CD4-positive, alpha-beta T cell (primary cell): ENCODE data around the gene APBA2. TPM values are rescaled to one million over a fixed set of nuclear protein-coding genes. Genes with fewer than 3 reads are reported as not detected.

Experiments
- ATAC-seq: fragments of 200-7000 bp; cut with Tn5 transposase; one replicate; pipeline ENCODE4 v1.10.0; 2022; ENCODE audit warnings: mild to moderate bottlenecking; ENCODE audit not compliant: poor library complexity
- CTCF ChIA-PET: fragments of 350-600 bp; sonication (Branson Sonifier 250); formaldehyde crosslinking; loops from one replicate; lab custom pipeline; 2021; ENCODE audit warnings: antibody characterized with exemption, inconsistent platforms; lab: Charles Lee
- POLR2A ChIA-PET: fragments of 350-600 bp; sonication (Branson Sonifier 250); formaldehyde crosslinking; loops from one replicate; lab custom pipeline; 2021; ENCODE audit warnings: antibody characterized with exemption, inconsistent platforms; lab: Charles Lee
- DNase-seq, 14 experiments: peaks; one replicate each; pipeline ENCODE4 v3.0.0-alpha.2; 2013 to 2020; ENCODE audit warnings: mixed read lengths in 2 of 14
- H3K27ac ChIP-seq, 2 donors: one replicate each; pipeline versions ENCODE4 v1.5.1 to v1.7.0; 2013; ENCODE audit warnings: low read length in 2 of 2, low read depth in 1 of 2, mild to moderate bottlenecking in 1 of 2
- H3K27me3 ChIP-seq, 2 experiments: 1 replicate in 1 of 2; 2 replicates in 1 of 2; pipeline versions ENCODE4 v1.6.1 to v1.7.0; 2013; ENCODE audit warnings: low read length in 2 of 2, control low read depth in 1 of 2, mild to moderate bottlenecking in 1 of 2, moderate library complexity in 1 of 2; ENCODE audit not compliant: insufficient read depth in 2 of 2, control insufficient read depth in 1 of 2
- H3K36me3 ChIP-seq: one replicate; pipeline ENCODE4 v1.6.1; 2013; ENCODE audit warnings: low read length, control low read depth; ENCODE audit not compliant: insufficient read depth
- H3K4me1 ChIP-seq: one replicate; pipeline ENCODE4 v1.6.1; 2013; ENCODE audit warnings: low read length, control low read depth; ENCODE audit not compliant: insufficient read depth
- H3K4me3 ChIP-seq: one replicate; pipeline ENCODE4 v1.5.1; 2013; ENCODE audit warnings: mild to moderate bottlenecking, low read length, moderate library complexity
- H3K9me3 ChIP-seq, 2 experiments: 1 replicate in 1 of 2; 2 replicates in 1 of 2; pipeline versions ENCODE4 v1.6.1 to v1.7.0; 2013; ENCODE audit warnings: low read length in 2 of 2, mild to moderate bottlenecking in 2 of 2, control low read depth in 1 of 2, moderate library complexity in 1 of 2; ENCODE audit not compliant: control insufficient read depth in 1 of 2, insufficient read depth in 1 of 2
- H3K27ac Mint-ChIP-seq: one replicate; pipeline ENCODE4 v1.8.0; 2020; ENCODE audit warnings: mixed read lengths
- H3K27me3 Mint-ChIP-seq: one replicate; pipeline ENCODE4 v1.8.0; 2021; ENCODE audit warnings: mixed read lengths
- H3K36me3 Mint-ChIP-seq: one replicate; pipeline ENCODE4 v1.8.0; 2021; ENCODE audit warnings: low read depth, mixed read lengths
- H3K4me1 Mint-ChIP-seq: one replicate; pipeline ENCODE4 v1.8.0; 2021; ENCODE audit warnings: low read depth, mixed read lengths
- H3K4me3 Mint-ChIP-seq: one replicate; pipeline ENCODE4 v1.8.0; 2020; ENCODE audit warnings: mild to moderate bottlenecking, mixed read lengths
- H3K9me3 Mint-ChIP-seq: one replicate; pipeline ENCODE4 v1.8.0; 2020; ENCODE audit warnings: mixed read lengths
- intact Hi-C, 2 experiments: fragments of 100-400 bp; cut with DNase I in 1 of 2; cut with micrococcal nuclease in 1 of 2; formaldehyde crosslinking; loops; one replicate each; pipeline versions ENCODE4 v1.15.1 to v1.9.0; 2023 to 2025; cut with DNase I, micrococcal nuclease
- total RNA-seq, 174 experiments: library from RNA in 2 of 174; stranded (reverse) in 2 of 174; gene quantifications; one replicate each; pipeline ENCODE4 v1.2.3 and lab custom pipeline; 2021 to 2026
- TF ChIP-seq, protein P1 (sequence below): fragments of 200-600 bp; IDR thresholded peaks from one replicate; pipeline ENCODE4 v1.8.0; 2022; ENCODE audit warnings: antibody characterized with exemption, mild to moderate bottlenecking

The APBA2 gene
- total RNA-seq, 2 experiments from 2014 or later = 123 to 126 TPM

- POLR2A ChIA-PET = no interaction called here
- intact Hi-C loops = no loop called here
- Histone ChIP-seq H3K36me3 (peaks cover 14% of the 10 kb centered on the region), H3K27ac (no peak overlapping the region), H3K9me3 (peaks cover 0 to 15% of the 10 kb centered on the region in 2 experiments), H3K4me3 (no peak overlapping the region), H3K4me1 (peaks cover 51% of the 10 kb centered on the region), H3K27me3 (no peaks in the 10 kb centered on the region)
- TF ChIP-seq, protein P1, sequence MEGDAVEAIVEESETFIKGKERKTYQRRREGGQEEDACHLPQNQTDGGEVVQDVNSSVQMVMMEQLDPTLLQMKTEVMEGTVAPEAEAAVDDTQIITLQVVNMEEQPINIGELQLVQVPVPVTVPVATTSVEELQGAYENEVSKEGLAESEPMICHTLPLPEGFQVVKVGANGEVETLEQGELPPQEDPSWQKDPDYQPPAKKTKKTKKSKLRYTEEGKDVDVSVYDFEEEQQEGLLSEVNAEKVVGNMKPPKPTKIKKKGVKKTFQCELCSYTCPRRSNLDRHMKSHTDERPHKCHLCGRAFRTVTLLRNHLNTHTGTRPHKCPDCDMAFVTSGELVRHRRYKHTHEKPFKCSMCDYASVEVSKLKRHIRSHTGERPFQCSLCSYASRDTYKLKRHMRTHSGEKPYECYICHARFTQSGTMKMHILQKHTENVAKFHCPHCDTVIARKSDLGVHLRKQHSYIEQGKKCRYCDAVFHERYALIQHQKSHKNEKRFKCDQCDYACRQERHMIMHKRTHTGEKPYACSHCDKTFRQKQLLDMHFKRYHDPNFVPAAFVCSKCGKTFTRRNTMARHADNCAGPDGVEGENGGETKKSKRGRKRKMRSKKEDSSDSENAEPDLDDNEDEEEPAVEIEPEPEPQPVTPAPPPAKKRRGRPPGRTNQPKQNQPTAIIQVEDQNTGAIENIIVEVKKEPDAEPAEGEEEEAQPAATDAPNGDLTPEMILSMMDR = no peak
- H3K9me3 Mint-ChIP-seq = no peaks in the 10 kb centered on the region
- CTCF ChIA-PET = no interaction called here
- H3K27ac Mint-ChIP-seq = peak overlapping the region; percentile 47
- no peak for ATAC-seq
- DNase-seq = no peak
- H3K4me1 Mint-ChIP-seq = peaks cover 67% of the 10 kb centered on the region
- no peaks in the 10 kb centered on the region for H3K27me3 Mint-ChIP-seq
- H3K4me3 Mint-ChIP-seq = no peak overlapping the region
- H3K36me3 Mint-ChIP-seq = peaks cover 53% of the 10 kb centered on the region
Observed at GRCh38 chr15:28932361-28932760, 46.6 kb downstream of the APBA2 start.

- ChIA-PET POLR2A (interaction anchor here (1.0 to 1.2 kb wide), 2 partner anchors 12 to 48 kb away, joined by 3 to 4 read pairs; partner anchors contain the start of gene APBA2), CTCF (no interaction called here)
- peak overlapping the region in 1 of 2 donors; percentile 3 for H3K27ac ChIP-seq
- peaks cover 7% of the 10 kb centered on the region for H3K36me3 ChIP-seq
- no peaks in the 10 kb centered on the region for H3K27me3 ChIP-seq
- TF ChIP-seq, protein P1 = no peak
- no peak for ATAC-seq
- no peak overlapping the region for H3K4me3 ChIP-seq
- Mint-ChIP-seq H3K27me3 (no peaks in the 10 kb centered on the region), H3K9me3 (no peaks in the 10 kb centered on the region), H3K4me3 (peak overlapping the region; percentile 15), H3K4me1 (peaks cover 72% of the 10 kb centered on the region), H3K36me3 (peaks cover 38% of the 10 kb centered on the region), H3K27ac (peak overlapping the region; percentile 93)
- intact Hi-C loops = loop anchor here in 1 of 2 experiments (2.0 kb wide), 1 partner anchor 41 kb away; no protein-coding TSS in a partner anchor
- DNase-seq = no peak
- peaks cover 0 to 15% of the 10 kb centered on the region in 2 experiments for H3K9me3 ChIP-seq
- peaks cover 65% of the 10 kb centered on the region for H3K4me1 ChIP-seq
Observed at GRCh38 chr15:28933710-28934445, 48.1 kb downstream of the APBA2 start.

- Histone ChIP-seq H3K36me3 (peaks cover 7% of the 10 kb centered on the region), H3K4me1 (peaks cover 71% of the 10 kb centered on the region), H3K4me3 (no peak overlapping the region), H3K9me3 (peaks cover 0 to 15% of the 10 kb centered on the region in 2 experiments), H3K27me3 (no peaks in the 10 kb centered on the region), H3K27ac (peak overlapping the region in 1 of 2 donors; percentile 3)
- Mint-ChIP-seq H3K27me3 (no peaks in the 10 kb centered on the region), H3K27ac (peak overlapping the region; percentile 93), H3K9me3 (no peaks in the 10 kb centered on the region), H3K4me1 (peaks cover 73% of the 10 kb centered on the region), H3K36me3 (peaks cover 31% of the 10 kb centered on the region), H3K4me3 (no peak overlapping the region)
- ChIA-PET POLR2A (interaction anchor here (1.0 kb wide), 1 partner anchor 40 kb away, joined by 4 read pairs; no protein-coding TSS in a partner anchor), CTCF (interaction anchor here (1.4 to 1.7 kb wide), 2 partner anchors 13 to 40 kb away, joined by 3 to 6 read pairs; no protein-coding TSS in a partner anchor)
- DNase-seq = no peak
- intact Hi-C loops = loop anchor here (2.0 to 5.0 kb wide), 3 partner anchors 40 to 47 kb away; partner anchors contain the start of gene APBA2 (in 1 of the 2)
- TF ChIP-seq, protein P1 = no peak
- no peak for ATAC-seq
Observed at GRCh38 chr15:28934645-28935044, 48.9 kb downstream of the APBA2 start.
